SKM-1 (cell line): ENCODE data around the gene G2E3.
"Not testable (repeated sequence)": the region's sequence is repeated elsewhere in the genome, so short reads cannot be mapped to it uniquely, and the experiment has no call there.

Source experiments
- DNase-seq: peaks from one replicate; lab custom pipeline; 2025; ENCODE audit not compliant: unreplicated experiment; lab: John Stamatoyannopoulos, UW

G2E3 gene

DNA sequence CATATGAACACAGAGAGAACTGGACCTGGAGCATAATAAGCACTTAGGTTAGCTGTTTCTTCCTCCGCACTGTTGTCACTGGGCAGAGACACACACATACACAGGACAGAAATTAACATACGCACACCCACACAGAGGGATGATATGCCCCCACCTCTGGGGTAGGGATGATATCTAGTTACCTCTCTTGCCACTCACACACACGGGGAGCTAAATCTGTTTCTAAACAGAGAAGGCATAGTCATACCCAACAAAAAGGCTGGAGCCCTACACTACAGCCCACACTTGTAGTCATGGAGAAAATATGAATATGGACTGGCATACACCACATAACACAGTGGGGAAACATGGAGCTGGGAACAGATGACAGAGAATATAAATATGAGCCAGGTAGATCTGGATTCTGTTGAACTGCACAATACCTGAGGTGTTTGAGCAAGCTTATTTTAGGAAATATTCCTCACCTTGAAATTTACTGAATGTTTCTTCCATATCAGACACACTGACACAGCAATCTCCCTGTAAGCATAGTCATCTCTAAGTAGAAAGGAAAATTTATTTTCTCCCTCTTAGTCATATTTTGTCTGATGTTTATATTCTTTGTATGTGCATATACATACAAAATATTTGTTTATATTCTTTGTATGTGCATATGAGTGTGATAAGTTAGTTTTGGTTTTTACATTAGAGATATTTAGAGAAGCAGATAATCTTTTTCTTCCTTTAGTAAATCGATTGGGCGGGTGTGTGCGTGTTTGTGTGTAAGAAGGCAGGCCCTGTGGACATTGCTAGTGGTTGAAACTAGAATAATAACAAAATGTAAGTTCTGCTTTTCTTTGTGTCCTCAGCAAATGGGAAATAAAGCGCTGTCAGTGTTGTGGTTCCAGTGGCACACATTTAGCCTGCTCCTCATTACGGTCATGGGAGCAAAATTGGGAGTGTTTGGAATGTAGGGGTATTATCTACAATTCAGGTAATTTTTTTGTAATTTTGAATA is 42.3 kb downstream of the G2E3 start:
- no peak for DNase-seq

DNA sequence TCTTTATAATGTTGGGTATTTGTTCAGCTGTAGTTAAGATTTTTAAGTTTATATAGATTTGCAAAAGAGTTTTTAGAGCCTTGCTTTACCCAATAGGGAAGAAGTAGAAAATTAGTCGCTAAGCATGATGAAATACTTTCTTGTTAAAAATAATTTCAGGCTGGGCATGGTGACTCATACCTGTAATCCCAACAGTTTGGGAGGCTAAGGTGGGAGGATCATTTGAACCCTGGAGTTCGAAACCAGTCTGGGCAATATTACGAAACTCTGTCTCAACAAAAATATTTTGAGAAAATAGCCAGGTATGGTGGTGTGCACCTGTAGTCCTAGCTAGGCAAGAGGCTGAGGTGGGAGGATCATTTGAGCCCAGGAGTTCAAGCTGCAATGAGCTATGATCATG is 44.4 kb downstream of the G2E3 start:
- no peak for DNase-seq

DNA sequence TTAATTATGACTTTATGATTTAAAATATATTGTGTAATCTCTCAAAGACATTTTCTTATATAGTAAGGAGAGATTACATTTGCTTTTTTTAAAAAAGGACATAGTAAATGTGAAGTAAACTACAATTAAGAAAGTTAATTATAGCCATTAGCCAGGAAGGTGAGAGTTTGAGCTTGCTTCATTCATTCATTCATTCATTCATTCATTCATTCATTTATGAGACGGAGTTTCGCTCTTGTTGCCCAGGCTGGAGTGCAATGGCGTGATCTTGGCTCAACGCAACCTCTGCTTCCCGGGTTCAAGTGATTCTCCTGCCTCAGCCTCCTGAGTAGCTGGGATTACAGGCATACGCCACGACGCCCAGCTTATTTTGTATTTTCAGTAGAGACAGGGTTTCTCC is 45.7 kb downstream of the G2E3 start:
- not testable (repeated sequence) for DNase-seq

DNA sequence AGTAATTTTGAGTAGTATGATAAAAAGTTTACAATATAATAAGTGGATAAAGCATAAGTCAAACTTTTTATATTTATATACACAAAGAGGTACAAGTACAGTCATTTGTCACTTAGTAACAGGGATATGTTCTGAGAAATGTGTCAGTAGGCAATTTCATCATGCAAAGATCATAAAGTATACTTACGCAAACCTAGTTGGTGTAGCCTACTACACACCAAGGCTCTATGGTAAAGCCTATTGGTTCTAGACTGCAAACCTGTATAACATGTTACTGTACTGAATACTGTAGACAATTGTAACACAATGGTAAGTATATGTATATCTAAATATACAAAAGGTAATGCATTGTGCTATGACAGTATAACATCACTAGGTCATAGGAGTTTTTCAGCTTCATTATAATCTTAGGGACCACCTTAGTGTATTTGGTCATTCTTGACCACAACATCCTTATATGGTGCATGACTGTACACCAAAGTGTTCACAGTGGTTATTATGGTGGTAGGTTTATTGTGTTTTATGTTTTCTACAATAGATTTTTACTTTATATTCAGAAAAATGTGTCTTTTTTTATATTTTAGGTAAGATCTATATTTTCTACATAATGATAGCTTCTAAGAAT is 48.3 kb downstream of the G2E3 start:
- no peak for DNase-seq

DNA sequence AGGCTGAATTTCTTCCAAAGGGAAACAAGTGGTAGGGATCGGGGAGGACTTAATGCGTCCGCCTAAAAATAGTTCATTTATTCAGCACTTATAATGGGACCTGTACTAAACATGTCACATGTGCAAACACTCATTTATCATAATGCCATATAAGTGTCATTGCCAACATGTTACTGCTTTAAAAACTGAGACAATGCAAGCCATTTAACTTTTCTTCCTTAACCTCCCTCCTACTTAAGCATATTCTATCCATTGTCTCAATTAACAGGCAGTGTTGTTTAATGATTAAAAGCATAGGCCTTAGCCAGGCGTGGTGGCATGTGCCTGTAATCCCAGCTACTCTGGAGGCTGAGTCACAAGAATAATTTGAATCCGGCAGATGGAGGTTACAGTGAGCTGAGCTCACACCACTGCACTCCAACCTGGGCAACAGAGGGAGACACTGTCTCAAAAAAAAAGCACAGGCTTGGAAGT is 49.6 kb downstream of the G2E3 start:
- DNase-seq, result no peak

DNA sequence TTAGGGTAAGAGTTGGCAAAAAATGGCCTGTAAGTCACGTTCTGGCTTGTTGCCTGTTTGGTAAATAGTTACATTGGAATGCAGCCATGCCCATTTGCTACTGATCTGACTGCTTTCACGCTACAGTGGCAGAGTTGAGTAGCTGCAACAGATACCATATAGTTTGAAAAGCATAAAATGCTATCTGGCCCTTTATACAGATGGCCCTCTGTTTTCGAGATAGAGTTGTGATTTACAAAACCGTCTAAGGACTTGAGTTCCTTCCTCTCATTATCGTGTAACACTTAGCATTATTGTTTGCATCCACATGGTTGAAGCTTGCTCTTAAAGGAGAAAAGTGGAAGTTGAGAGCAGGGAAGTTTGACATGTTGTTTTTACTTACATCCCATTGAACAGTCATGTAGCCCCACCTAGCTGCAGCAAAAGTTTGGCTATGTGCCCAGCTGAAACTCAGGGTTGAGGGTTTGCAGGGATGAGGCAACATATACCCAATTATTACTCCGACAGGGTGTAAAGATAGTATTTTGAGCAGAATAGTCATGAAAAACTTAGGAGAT is 51.9 kb downstream of the G2E3 start:
- peak; percentile 7 for DNase-seq

DNA sequence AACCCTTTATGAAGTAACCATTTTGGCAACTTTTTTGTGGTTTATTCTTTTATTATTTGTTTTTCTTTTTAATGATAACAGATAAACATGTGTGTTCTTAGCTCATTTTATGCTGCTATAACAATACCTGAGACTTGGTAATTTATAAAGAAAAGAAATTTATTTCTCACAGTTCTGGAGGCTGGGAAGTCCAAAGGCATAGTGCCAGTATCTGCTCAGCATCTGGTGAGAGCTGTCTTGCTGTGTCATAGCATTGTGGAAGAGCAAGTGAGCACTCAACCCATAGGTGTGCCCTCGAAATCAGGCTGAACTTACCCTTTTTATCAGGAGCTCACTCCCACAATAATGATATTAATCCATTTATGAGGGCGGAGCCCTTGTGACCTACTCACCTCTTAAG is 55.2 kb downstream of the G2E3 start:
- no peak for DNase-seq

DNA sequence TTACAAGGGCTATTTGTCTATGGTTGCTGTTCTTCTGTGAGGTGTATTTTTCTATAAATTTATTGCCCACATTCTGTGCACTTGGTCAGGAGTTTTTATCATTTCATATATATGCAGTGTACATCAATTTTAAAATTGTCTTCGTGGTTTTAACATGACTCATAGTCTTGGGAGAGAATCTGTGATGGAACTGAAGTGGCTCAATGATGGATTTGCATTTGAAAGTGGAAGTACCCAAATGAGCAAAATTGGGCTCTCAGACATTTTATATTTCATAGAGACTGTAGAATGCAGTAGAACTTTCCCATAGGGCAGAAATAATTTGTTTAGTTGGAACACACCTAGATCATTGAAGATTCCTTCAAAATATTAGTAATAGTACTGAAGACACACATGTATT is 61.2 kb downstream of the G2E3 start:
- DNase-seq, result no peak

DNA sequence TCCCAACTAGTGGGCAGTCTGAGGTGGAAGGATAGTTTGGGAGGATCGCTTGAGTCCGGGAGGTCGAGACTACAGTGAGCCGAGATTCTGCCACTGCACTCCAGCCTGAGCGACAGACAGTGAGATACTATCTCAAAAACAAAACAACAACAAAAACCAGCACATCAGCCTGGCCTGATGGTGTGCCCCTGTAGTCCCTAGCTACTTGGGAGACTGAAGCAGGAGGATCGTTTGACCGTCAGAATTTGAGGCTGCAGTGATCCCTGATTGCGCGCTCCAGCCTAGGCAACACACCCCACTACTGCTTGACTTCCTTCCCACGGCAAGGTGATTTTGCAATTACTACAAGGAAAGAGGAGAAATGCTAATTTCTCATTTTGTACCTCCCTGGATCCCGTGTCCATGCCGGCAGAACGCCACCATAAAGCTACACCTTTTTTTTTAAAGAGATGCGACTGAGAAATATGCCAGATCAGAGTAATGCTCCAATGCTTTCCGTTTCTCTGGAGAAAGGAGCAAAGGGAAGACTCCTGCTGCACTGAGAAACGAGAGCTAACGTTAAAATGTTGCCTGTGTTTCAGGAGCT is 62.5 kb downstream of the G2E3 start:
- no peak for DNase-seq

DNA sequence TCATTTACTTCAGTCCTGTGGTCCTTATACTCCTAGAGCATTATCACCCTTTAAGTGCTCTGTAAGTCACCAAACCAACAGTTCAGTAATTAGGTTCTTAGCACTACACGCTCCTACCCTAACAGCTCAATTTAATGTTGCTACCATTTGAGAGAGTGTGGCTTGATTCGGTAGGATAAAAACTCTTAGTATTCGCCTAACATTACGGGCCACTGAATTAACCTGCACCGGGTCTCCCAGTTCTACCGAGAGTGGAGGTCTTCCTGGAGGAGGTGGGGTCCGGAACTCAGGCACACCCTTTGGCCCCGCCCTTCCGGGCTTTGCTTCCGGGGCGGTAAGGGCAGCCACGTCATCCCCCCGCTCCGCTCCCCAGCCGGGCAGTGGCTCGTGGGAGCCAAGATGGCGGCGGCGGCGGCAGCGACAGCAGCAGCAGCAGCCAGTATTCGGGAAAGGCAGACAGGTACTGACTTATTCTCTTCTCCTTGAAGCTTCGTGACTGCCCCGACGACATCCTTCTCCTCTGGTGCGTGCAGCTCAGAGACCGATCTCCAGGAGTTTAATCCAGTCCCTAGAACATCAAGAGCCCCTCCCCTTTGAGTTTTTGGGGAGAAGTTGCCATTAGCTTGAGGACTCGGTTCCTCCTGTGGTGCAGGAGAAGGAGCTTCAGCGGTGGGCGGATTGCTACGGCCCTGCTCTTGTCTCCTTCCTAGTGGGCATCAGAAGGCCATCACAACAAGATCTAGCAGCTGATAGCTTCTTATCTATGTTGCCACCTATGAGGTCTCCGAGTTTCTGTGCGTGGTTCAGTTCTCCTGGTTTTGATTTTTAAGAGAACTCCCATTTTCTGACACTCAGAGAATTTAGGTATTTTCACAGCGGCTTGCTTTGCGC is 63.2 kb downstream of the G2E3 start, which contains the start of gene SCFD1:
TSS of gene SCFD1 (plus strand) at position 380 of the 891 bp plus-strand sequence. CDS start at position 400, 20 bp downstream.
- peak; percentile 53 for DNase-seq

DNA sequence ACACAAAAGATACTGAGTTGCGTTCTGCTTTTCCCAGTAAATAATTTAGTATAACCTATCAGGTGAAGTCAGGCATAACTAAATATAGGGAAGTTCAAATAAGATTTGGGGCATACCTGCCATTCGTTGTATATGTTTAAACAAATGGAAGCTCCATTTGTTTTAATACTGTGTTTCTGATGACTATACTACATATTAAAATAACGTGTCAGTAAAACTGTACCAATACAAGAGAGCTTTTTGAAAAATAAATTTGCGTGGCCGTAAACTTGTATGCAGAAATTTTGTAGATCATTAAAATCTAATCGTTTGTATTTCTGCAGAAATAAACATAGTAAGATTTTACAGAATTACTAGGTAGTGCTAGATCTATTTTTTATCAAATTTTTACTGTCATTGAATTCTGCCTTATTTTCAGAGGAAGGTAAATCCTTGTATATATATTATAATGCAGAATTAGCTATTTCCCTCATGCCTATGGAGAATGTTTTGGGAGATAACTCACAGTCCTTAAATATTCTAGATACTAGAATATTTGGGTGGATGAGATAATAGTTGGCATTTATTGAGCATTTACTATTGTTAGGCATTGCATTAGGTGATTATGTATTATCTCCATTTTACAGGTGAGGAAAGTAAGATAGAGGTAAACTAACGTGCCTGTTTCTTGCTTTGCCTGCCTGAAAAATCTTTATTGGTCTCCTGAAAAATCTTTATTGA is 64.6 kb downstream of the G2E3 start:
- no peak for DNase-seq

DNA sequence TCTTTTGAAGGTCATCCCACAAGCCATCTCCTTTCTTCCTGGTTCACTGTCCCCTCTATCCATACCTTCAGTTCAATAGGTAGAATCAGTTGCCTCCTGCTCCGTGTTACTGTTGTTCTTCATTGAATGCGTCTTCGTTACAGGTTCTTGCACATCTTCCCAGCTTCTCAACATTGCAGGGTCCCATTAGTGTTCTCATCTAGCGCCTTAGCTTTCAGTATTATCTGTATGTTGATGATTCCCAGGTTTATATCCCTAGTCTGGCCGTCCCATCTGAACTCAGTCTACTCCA is 65.1 kb downstream of the G2E3 start:
- DNase-seq, result no peak

DNA sequence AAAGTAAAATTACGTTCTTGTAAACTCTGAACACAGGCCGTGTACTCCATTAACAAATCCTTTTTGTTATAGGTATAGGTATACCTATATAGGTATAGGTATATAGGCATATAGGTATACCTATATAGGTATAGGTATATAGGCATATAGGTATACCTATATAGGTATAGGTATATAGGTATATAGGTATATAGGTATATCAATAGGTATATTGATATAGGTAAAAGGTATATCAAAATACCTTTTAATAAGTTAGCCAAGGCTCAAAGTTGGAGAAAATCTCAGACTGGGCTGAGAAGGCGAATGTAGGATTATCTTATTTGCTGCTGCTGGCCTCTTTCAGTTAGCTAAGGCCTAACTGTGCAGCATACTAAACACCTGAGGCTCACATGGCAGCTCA is 66.6 kb downstream of the G2E3 start:
- DNase-seq, result no peak

DNA sequence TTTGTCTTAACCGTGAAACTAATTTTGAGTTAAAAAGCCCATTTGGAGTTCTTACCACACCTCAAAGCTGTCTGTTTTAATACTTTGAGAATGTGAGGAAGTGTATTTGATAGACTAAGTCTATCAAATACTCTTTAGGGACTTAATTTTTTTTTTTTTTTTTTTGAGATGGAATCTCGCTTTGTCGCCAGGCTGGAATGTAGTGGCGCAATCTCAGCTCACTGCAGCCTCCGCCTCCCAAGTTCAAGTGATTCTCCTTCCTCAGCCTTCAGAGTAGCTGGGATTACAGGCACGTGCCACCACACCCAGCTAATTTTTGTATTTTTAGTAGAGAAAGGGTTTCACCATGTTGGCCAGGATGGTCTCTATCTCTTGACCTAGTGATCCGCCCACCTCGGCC is 70.5 kb downstream of the G2E3 start:
- not testable (repeated sequence) for DNase-seq

DNA sequence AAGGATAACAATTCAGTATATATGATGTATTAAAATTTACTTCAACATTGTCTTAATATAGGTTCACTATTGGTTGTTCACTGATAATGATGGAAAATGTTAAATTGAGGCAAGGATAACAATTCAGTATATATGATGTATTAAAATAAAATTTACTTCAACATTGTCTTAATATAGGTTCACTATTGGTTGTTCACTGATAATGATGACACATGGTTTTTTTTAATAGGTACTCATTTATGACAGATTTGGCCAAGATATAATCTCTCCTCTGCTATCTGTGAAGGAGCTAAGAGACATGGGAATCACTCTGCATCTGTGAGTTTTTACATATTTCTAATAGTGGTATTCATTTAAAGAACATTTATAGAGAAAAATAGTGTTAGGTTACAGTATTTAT is 71.3 kb downstream of the G2E3 start:
- no peak for DNase-seq

DNA sequence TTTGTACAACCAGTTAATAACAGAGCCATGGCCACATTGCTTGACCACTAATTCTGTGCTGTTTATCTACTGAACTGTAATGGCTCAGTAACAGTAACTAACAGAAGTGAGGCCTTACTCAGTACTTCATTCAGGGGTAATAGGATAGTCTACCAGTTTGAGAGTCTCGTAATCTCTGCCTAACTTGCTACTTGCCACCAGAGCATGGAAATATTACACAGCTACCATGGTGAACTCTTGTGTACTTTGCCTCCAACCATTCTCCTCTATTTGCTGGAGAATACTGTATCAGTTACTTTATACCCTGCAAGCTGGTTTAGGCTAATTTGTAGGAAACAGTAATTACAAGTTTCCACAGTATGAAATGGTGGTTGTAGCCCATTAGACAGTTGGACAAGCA is 73.8 kb downstream of the G2E3 start:
- DNase-seq, result no peak

DNA sequence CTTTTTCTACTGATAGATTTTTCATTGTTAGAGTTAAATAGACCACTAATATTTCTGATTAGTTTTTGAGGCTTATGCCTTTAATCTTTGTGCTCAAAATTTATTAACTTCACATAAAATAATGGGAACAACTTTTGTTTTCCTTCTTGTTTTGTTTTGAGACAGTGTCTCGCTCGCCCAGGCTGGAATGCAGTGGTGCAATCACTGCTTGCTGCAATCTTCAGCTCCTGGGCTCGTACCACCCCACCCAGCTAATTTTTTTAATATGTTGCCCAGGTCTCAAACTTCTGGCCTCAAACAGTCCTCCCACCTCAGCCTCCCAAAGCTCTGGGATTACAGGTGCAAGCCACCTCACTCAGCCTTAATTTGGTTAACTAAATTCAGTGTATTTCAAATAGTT is 80.0 kb downstream of the G2E3 start:
- no peak for DNase-seq

DNA sequence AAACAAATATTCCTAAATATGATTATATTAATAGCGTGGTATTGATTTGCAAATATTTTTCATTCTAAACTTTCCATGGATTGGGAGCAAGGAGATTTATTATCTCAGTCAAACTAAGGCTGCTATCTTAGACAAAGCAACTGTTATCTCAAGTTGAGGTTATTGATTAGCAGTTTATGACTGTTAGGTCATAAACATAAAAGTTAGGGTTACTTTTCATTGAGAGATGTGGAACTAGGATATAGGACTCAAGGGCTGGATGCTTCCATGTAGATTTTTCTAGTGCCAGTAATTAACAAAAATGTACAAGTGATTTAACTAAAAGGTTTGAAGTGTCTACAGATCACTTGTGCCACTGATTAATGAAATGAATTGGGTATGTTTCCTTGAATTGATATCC is 82.2 kb downstream of the G2E3 start:
- DNase-seq, result no peak

DNA sequence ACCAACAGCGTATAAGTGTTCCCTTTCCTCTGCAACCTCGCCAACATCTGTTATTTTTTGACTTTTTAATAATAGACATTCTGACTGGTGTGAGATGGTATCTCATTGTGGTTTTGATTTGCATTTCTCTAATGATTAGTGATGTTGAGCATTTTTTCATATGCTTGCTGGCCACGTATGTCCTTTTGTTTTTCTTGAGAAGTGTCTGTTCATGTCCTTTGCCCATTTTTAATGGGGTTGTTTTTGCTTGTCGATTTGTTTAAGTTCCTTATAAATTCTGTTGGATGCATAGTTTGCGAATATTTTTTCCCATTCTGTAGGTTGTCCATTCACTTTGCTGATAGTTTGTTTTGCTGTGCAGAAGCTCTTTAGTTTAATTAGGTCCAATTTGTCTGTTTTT is 85.5 kb downstream of the G2E3 start:
- not testable (repeated sequence) for DNase-seq

DNA sequence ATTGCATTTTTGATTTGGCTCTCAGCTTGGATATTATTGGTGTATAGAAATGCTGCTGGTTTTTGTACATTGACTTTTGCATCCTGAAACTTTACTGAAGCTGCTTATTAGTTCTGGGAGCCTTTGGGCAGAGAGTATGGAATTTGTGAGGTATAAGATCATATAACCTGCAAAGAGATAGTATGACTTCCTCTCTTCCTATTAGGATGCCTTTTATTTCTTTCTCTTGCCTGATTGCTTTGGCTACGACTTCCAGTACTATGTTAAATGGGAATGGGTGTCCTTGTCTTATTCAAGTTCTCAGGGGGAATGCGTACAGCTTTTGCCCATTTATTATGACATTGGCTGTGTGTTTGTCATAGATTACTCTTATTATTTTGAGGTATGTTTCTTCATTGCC is 86.6 kb downstream of the G2E3 start:
- no peak for DNase-seq
